Tibial nerve (tissue), 4 donors: ENCODE results near the gene B9D1. TPM values are rescaled to one million over a fixed set of nuclear protein-coding genes. Genes with fewer than 3 reads are reported as not detected.

Experiments
- DNase-seq, 2 donors: peaks; one replicate each; pipeline ENCODE4 v3.0.0-alpha.2; 2019; ENCODE audit warnings: low spot score in 2 of 2
- H3K27ac ChIP-seq, 4 donors: fragments of 200-600 bp; sonication (generic) in 3 of 4; one replicate each; pipeline ENCODE4 v1.5.1; 2017 to 2019; ENCODE audit warnings: mild to moderate bottlenecking in 1 of 4
- H3K27me3 ChIP-seq, 2 donors: fragments of 200-600 bp; sonication (generic) in 1 of 2; one replicate each; pipeline versions ENCODE4 v1.5.1 to v1.6.0; 2017 to 2019
- H3K36me3 ChIP-seq, 3 donors: fragments of 200-600 bp; sonication (generic); one replicate each; pipeline ENCODE4 v1.5.1; 2018 to 2019
- H3K4me1 ChIP-seq, 4 donors: fragments of 200-600 bp; sonication (generic) in 3 of 4; one replicate each; pipeline ENCODE4 v1.5.1; 2017 to 2019
- H3K4me3 ChIP-seq, 4 donors: fragments of 200-600 bp; sonication (generic) in 3 of 4; one replicate each; pipeline ENCODE4 v1.5.1; 2017 to 2019; ENCODE audit warnings: mild to moderate bottlenecking in 1 of 4, moderate library complexity in 1 of 4
- H3K9me3 ChIP-seq, 4 donors: fragments of 200-600 bp; sonication (generic) in 3 of 4; one replicate each; pipeline ENCODE4 v1.5.1; 2017 to 2019
- CTCF ChIP-seq, 5 experiments: fragments of 200-600 bp in 3 of 5; fragments of 450-650 bp in 2 of 5; sonication (generic) in 3 of 5; IDR thresholded peaks; one replicate each; pipeline ENCODE4 v1.5.1; 2016 to 2019; ENCODE audit warnings: antibody characterized with exemption in 5 of 5, mild to moderate bottlenecking in 3 of 5, moderate library complexity in 2 of 5
- EP300 ChIP-seq, 2 donors: sonication (generic); formaldehyde crosslinking; IDR thresholded peaks; one replicate each; pipeline ENCODE4 v1.6.1; 2017; ENCODE audit warnings: antibody characterized with exemption in 2 of 2, mild to moderate bottlenecking in 1 of 2
- POLR2A ChIP-seq, 2 donors: fragments of 450-650 bp; IDR thresholded peaks; one replicate each; pipeline ENCODE4 v1.6.1; 2017; ENCODE audit warnings: antibody characterized with exemption in 2 of 2, mild to moderate bottlenecking in 2 of 2, moderate library complexity in 2 of 2
- WGBS, 2 donors: methylation state at CpG; one replicate each; pipeline ENCODE4 v1.1.5; 2018; 5-methylcytosine and 5-hydroxymethylcytosine counted together
- total RNA-seq, 4 donors: library from RNA; depleted of rRNA; stranded (reverse); fragments of >200 nt; gene quantifications; one replicate each; pipeline ENCODE4 v1.1.0, GENCODE V29; 2016

The B9D1 gene
- total RNA-seq, 4 donors from 2014 or later: 21.6 to 65.4 (median 43.4) TPM

DNA sequence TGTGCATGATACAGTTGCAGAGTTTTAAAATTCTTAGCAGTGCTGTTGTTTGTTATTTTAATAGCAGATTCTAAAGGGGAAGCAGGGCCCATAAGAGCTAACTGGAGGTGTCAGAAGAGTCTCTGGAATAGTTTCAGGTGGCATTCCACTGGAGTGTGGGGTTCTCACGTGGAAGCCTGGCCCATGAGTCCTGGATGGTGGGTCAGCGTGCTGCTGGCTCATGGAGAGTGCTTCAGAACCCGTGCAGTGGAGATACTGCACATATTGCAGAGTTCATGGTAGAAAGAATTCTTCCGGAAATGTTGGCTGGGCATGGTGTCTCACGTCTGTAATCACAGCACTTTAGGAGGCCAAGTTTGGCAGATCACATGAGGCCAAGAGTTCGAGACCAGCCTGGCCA is 43.9 kb downstream of the B9D1 start:
- Histone ChIP-seq H3K27me3 (no peaks in the 10 kb centered on the region), H3K36me3 (peaks cover 0 to 45% (median 0%) of the 10 kb centered on the region in 3 donors), H3K4me3 (no peak overlapping the region), H3K27ac (no peak overlapping the region), H3K4me1 (peaks cover 0 to 40% (median 4%) of the 10 kb centered on the region in 4 donors), H3K9me3 (no peaks in the 10 kb centered on the region)
- WGBS, 2 donors: 79 to 93% methylated on average over 6 of the region's 6 CpGs
- DNase-seq: no peak
- TF ChIP-seq EP300 (IDR thresholded peaks at IDR 0.05) (no peak), POLR2A (IDR thresholded peaks at IDR 0.05) (no peak), CTCF (IDR thresholded peaks at IDR 0.05) (no peak)

GRCh38 chr17:19317359-19318095 is 45.0 kb downstream of the B9D1 start:
- Histone ChIP-seq H3K4me3 (no peak overlapping the region), H3K27me3 (no peaks in the 10 kb centered on the region), H3K9me3 (no peaks in the 10 kb centered on the region), H3K27ac (peak overlapping the region; percentile 25 to 65 (median 38)), H3K4me1 (peaks cover 0 to 51% (median 4%) of the 10 kb centered on the region in 4 donors), H3K36me3 (peaks cover 0 to 45% (median 0%) of the 10 kb centered on the region in 3 donors)
- TF ChIP-seq CTCF (IDR thresholded peaks at IDR 0.05) (peak in 4 of 5 experiments; percentile 15 to 51 (median 22)), POLR2A (IDR thresholded peaks at IDR 0.05) (peak in 1 of 2 donors; percentile 15), EP300 (IDR thresholded peaks at IDR 0.05) (peak; percentile 16 to 68)
- 27 to 36% methylated on average over 15 to 18 of the region's 19 CpGs for WGBS, 2 donors
- DNase-seq: peak; percentile 72 to 75

DNA sequence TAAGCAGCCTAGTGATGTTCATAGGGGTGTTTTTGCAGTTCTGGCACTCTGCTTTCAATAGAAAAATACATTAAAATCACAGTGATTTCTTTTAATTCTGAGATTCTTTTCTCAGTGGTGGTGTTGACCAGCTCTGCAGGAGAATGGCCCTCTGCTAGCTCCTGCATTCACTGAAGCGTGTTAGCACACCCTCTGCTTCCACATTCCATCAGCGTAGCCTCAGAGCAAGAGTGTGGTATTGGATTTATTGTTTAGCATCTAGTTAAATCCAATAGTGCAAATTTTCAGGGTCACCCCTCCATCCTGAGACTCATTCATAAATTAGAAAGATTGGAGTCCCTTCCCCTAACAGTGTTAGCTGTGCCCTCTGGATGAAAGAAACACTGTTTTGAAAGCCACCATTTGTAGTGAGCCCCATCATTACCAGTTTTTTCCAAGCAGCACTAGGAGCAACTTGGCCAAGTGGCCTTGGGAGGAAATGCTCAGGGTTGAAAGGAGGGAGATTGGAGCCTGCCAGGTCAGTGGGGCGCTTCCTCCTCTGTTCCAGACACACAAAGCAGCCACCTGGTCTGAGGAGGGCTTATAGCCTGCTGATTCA is 45.7 kb downstream of the B9D1 start:
- 41 to 56% methylated on average over 3 of the region's 3 CpGs for WGBS, 2 donors
- Histone ChIP-seq H3K36me3 (peaks cover 0 to 45% (median 0%) of the 10 kb centered on the region in 3 donors), H3K9me3 (no peaks in the 10 kb centered on the region), H3K4me3 (no peak overlapping the region), H3K27ac (peak overlapping the region in 2 of 4 donors; percentile 39 to 65), H3K27me3 (no peaks in the 10 kb centered on the region), H3K4me1 (peaks cover 0 to 55% (median 4%) of the 10 kb centered on the region in 4 donors)
- no peak for DNase-seq
- no peak for TF ChIP-seq POLR2A (IDR thresholded peaks at IDR 0.05)
- no peak for TF ChIP-seq CTCF (IDR thresholded peaks at IDR 0.05)
- TF ChIP-seq EP300 (IDR thresholded peaks at IDR 0.05): no peak

DNA sequence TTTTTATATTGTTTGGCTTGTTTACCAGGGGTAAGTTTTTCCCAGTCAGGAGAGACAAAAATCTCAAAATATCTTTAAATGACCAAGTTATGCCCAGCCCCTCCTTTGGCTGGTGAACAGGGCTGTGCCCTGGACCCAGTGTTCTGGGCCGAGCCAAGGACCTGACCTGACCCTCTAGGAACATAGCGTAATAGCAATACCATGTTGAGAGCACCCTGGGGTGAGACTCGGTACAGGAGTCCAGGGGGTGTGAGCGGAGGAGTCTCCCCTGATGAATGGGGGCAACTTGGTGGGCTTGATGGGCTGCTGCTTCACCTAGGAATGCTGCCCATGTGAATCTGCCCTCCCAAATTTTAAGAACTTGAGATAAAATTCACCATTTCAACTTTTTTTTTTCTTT is 47.4 kb downstream of the B9D1 start:
- 88 to 92% methylated on average over 4 of the region's 4 CpGs for WGBS, 2 donors
- DNase-seq: no peak
- H3K4me3 ChIP-seq: no peak overlapping the region
- no peaks in the 10 kb centered on the region for H3K9me3 ChIP-seq
- TF ChIP-seq EP300 (IDR thresholded peaks at IDR 0.05) (no peak), POLR2A (IDR thresholded peaks at IDR 0.05) (no peak), CTCF (IDR thresholded peaks at IDR 0.05) (no peak)
- peak overlapping the region in 3 of 4 donors; percentile 42 to 73 (median 45) for H3K27ac ChIP-seq
- peaks cover 0 to 58% (median 4%) of the 10 kb centered on the region in 4 donors for H3K4me1 ChIP-seq
- peaks cover 0 to 49% (median 0%) of the 10 kb centered on the region in 3 donors for H3K36me3 ChIP-seq
- no peaks in the 10 kb centered on the region for H3K27me3 ChIP-seq
